HTERT RPE-1 (cell line): ENCODE measurements around the gene UGT3A2.
"Not testable (repeated sequence)": the region's sequence is repeated elsewhere in the genome, so short reads cannot be mapped to it uniquely, and the experiment has no call there.

ENCODE experiments used
- in situ Hi-C: fragments of 300-500 bp; cut with MboI; formaldehyde crosslinking; loops from 4 replicates; pipeline ENCODE4 v1.14.3; 2020; ENCODE audit warnings: low sequenced_read_pairs

The UGT3A2 gene

GRCh38 chr5:36055984-36056383 lies 10.7 kb downstream of the UGT3A2 start:
- in situ Hi-C loops: no loop called here

- in situ Hi-C loops: no loop called here
Observed at GRCh38 chr5:36054647-36055046, 12.0 kb downstream of the UGT3A2 start.

DNA sequence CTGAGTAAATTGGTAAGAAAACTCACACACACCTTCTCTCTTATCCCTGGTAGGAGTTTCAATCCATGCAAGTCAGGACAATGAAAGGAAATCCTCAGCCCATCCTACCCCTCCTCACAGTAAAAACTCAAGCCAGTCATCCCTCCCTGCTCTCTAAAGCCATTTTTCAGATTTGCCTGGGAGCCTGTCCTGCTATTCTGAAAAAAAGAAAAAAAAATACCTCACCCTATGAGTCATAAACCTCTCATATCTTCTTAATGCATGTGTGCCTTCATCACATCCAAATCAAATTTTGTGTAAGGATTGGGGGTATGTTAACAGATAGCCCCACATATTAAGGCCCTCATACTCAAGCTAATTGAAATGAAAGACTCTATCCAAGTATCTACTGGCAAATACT lies 14.1 kb downstream of the UGT3A2 start:
- in situ Hi-C loops: no loop called here

GRCh38 chr5:36049949-36050348 lies 16.7 kb downstream of the UGT3A2 start:
- in situ Hi-C loops: no loop called here

DNA sequence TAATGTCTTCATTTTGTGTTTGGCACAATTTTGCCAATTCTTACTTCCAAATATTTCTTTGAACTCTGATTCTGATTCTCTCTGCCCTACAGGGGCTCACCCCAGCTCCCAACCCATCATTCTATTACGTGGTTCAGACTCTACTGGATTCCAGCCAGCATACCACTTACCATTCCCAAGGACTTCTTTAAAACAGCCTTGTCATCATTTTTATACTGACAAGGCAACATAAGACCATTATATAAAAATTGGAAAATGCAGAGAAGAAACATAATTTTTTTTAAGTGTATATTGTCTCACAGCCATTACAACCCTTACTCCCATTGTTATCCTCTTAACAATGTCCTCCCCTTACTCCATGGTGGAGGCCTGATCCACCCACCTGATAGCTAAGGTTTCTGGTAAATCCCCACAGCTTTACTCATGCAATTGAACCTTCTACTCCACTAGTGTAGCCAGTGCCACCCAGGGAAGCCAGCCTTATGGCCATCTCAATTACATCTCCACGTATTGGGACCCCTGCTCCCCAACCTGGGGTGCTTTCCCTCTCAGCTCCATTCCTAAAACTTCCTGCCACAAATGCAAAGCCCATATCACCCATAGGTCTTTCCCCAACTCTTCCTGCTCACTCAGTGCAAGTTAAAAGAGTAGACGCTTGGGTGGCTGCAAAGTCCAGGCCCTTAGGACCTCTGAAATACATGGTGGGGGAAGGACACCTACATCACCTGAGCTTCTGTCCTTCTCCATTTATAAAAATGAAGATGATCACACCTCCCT lies 19.1 kb downstream of the UGT3A2 start:
- in situ Hi-C loops: no loop called here

- in situ Hi-C loops: no loop called here
Observed at GRCh38 chr5:36045895-36046294, 20.8 kb downstream of the UGT3A2 start.

- in situ Hi-C loops: no loop called here
Observed at GRCh38 chr5:36041537-36041845, 25.2 kb downstream of the UGT3A2 start.

- in situ Hi-C loops: no loop called here
Observed at GRCh38 chr5:36040651-36041536, 25.8 kb downstream of the UGT3A2 start.

DNA sequence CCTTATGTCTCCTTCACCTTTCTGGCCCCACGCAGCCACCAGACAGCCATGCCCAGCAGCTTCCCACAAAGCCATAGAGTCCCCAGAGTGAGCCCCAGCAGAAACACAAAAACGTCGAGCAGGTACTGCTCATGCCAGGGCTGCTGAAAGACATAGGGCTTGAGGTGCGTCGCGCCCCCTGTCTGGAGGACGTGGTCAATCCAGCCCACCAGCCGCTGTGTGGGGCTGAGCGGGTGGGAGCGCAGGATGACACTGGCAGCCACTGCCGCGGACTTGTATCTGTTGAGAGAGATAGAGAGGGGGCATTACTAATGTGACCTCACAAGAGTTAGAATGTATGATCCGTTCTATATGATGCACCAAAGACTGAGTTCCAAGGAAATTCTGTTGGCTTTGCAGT lies 31.0 kb downstream of the UGT3A2 start:
- in situ Hi-C loops: no loop called here

DNA sequence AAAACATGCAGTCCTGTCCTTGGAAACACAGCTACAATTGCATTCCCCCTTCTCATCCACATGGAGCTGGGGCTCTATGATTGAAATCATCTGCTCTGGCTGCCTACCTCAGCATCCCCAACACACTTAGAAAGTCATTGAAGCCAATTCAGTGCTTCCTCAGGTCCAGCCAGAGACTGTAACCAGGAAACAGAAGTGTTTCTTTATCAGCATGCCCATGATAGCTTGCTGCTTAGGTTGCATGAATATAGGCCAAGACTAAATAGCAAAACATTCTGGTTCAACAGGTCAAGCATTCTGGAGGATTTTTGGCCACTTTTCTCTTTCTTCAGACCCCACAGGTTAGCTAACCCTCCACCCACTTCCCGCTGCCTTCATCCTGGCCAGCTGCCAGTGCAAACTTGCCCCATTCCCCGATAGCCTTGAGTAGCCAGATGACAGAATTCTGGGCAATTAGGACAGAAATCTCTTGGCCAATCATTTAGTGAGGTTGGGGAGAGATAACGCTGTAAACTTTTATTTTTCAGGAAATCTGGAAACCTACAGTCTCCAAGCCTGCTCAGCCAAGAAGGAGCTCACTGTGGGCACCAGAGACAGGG lies 32.0 kb downstream of the UGT3A2 start:
- in situ Hi-C loops: not testable (repeated sequence)

DNA sequence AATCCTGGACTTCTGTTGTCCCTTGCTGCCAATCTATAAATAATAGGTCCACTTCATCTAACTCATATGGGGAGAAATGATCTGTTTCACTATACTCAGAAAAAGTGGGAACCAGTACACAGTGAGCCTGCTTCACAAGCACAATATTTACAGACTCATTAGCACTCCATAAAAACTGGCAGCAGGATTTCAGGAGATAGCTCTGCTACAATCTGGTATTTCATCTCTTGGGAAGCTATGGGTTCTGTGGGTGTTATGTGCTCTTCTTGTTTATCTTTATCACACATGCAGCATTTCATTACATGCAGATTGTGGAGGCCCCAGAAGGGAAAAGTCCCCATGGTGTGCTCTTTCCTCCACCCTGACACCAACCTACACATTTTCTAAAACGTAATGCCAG lies 33.2 kb downstream of the UGT3A2 start:
- in situ Hi-C loops: no loop called here

- in situ Hi-C loops: no loop called here
Observed at GRCh38 chr5:36033047-36033446, 33.6 kb downstream of the UGT3A2 start.

- in situ Hi-C loops: no loop called here
Observed at GRCh38 chr5:36031223-36031622, 35.5 kb downstream of the UGT3A2 start.

GRCh38 chr5:36029914-36030313 lies 36.8 kb downstream of the UGT3A2 start:
- in situ Hi-C loops: no loop called here

GRCh38 chr5:36028816-36029465 lies 37.7 kb downstream of the UGT3A2 start:
- in situ Hi-C loops: no loop called here

DNA sequence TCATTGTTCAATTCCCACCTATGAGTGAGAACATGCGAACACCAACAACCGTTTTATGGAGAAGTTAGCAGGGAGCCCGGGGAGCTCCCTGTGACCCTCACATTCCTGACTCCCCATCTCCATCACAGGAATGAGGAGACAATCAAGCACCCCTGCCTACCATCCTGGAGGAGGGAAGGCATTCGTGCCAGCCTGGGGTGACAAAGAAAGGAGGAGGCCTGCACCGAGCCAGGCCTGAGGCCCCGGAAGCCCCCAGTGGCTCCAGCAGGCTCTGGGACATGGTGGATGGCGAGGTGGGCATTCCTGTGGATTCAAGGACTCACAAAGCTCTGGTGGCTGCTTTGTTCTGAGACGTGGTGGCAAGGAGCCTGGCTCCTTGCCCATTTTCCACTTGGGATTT lies 39.0 kb downstream of the UGT3A2 start:
- in situ Hi-C loops: no loop called here

- in situ Hi-C loops: no loop called here
Observed at GRCh38 chr5:36026706-36027465, 39.8 kb downstream of the UGT3A2 start.

GRCh38 chr5:36022246-36022645 lies 44.4 kb downstream of the UGT3A2 start:
- in situ Hi-C loops: not testable (repeated sequence)

- in situ Hi-C loops: not testable (repeated sequence)
Observed at GRCh38 chr5:36019584-36019983, 47.1 kb downstream of the UGT3A2 start.

DNA sequence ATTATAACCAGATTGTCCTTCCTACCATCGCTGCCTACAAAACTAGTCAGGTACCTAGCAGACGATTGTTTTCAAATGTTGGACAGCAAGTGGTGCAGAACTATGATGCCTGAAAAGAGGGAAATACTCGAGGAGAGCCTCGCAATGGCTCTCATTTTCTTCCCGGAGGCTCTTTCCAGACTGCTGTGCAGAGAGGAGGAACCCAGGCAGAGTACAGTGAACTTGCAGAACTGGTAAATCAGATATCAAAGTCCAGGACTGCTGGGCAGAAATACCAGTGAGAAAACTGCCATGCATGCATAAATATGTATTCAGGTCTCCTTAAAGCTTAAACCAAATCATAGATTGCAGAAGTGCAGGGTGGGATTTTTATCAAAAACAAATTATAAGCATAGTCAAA lies 49.1 kb downstream of the UGT3A2 start:
- in situ Hi-C loops: no loop called here

DNA sequence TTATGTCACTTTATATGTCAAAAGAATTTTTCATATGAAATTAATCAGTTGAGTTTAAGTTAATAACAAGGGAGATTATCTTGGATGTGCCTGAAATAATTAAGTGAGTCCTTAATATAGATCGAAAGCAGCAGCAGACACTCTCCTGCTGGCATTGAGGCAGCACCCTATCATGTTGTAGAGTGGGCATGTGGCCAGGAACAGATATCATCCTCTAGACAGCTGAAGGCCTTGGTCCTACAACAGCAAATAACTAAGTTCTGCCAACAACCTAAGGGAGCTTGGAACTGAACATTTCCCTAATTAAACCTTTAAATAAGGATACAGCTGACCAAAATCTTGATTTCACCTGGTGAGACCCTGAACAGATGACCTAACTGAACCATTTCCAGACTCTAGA lies 49.7 kb downstream of the UGT3A2 start:
- in situ Hi-C loops: no loop called here
